ENCODE data around the gene GPR179.
"Not testable (repeated sequence)": the region's sequence is repeated elsewhere in the genome, so short reads cannot be mapped to it uniquely, and the experiment has no call there.

- not testable (repeated sequence) for TF ChIP-seq CTCF (IDR thresholded peaks at IDR 0.05; ENCODE audit: extremely low read depth in 1 of 2, insufficient read depth in 1 of 2, low read depth in 1 of 2, low read length in 2 of 2); JUN (IDR thresholded peaks at IDR 0.05; ENCODE audit: borderline replicate concordance, insufficient read depth, insufficient read length, low read depth); POLR2AphosphoS5 (IDR thresholded peaks at IDR 0.05; ENCODE audit: insufficient read depth, low read depth, low read length); EZH2 (IDR thresholded peaks at IDR 0.05; ENCODE audit: borderline replicate concordance, low read depth, low read length, severe bottlenecking); POLR2A (IDR thresholded peaks at IDR 0.05; ENCODE audit: low read depth, low read length); FOS (IDR thresholded peaks at IDR 0.05; ENCODE audit: borderline replicate concordance, insufficient read depth, low read length)
Observed at GRCh38 chr17:38289760-38290159, 54.0 kb downstream of the GPR179 start.

Data from endothelial cell of umbilical vein (primary cell).